Mesenchymal stem cell (in vitro differentiated cells and primary cell): ENCODE data around the gene TVP23A.
"Not testable (repeated sequence)": the region's sequence is repeated elsewhere in the genome, so short reads cannot be mapped to it uniquely, and the experiment has no call there.

ENCODE experiments used
- DNase-seq: peaks from one replicate; pipeline ENCODE4 v3.0.0-alpha.2; 2013
- H2AFZ ChIP-seq: one replicate; pipeline ENCODE4 v1.6.1; 2013; ENCODE audit warnings: low read depth, mild to moderate bottlenecking, control low read depth, inconsistent platforms, low read length, moderate library complexity
- H2AK5ac ChIP-seq: 2 replicates; pipeline ENCODE4 v1.6.1; 2013; ENCODE audit warnings: low read length, moderate library complexity, mild to moderate bottlenecking, inconsistent platforms; ENCODE audit not compliant: severe bottlenecking
- H2BK120ac ChIP-seq: one replicate; pipeline ENCODE4 v1.6.1; 2013; ENCODE audit warnings: low read depth, mild to moderate bottlenecking, inconsistent platforms, low read length, moderate library complexity
- H2BK12ac ChIP-seq, 2 experiments: one replicate each; pipeline ENCODE4 v1.6.1; 2013; ENCODE audit warnings: inconsistent platforms in 2 of 2, low read length in 2 of 2, mild to moderate bottlenecking in 2 of 2, moderate library complexity in 2 of 2, control low read depth in 1 of 2
- H2BK15ac ChIP-seq: one replicate; pipeline ENCODE4 v1.6.1; 2013; ENCODE audit warnings: mild to moderate bottlenecking, low read depth, inconsistent platforms; ENCODE audit not compliant: poor library complexity, severe bottlenecking
- H2BK5ac ChIP-seq: 2 replicates; pipeline ENCODE4 v1.6.1; 2013; ENCODE audit warnings: low read depth, mild to moderate bottlenecking, low read length, control low read depth, inconsistent platforms; ENCODE audit not compliant: poor library complexity, severe bottlenecking
- H3K14ac ChIP-seq, 2 experiments: one replicate each; pipeline ENCODE4 v1.6.1; 2013; ENCODE audit warnings: inconsistent platforms in 2 of 2, low read length in 2 of 2, control low read depth in 1 of 2, mild to moderate bottlenecking in 1 of 2, moderate library complexity in 1 of 2
- H3K18ac ChIP-seq, 2 experiments: one replicate each; pipeline ENCODE4 v1.6.1; 2013; ENCODE audit warnings: inconsistent platforms in 2 of 2, low read length in 2 of 2, control low read depth in 1 of 2, low read depth in 1 of 2, mild to moderate bottlenecking in 1 of 2
- H3K23ac ChIP-seq, 2 experiments: one replicate each; pipeline ENCODE4 v1.6.1; 2013; ENCODE audit warnings: inconsistent platforms in 2 of 2, low read length in 2 of 2, mild to moderate bottlenecking in 2 of 2, moderate library complexity in 2 of 2, control low read depth in 1 of 2
- H3K27ac ChIP-seq: 2 replicates; pipeline ENCODE4 v1.5.1; 2013; ENCODE audit warnings: mild to moderate bottlenecking, moderate library complexity, low read length, control low read depth, inconsistent platforms; ENCODE audit not compliant: poor library complexity, severe bottlenecking
- H3K27me3 ChIP-seq, 2 experiments: 2 replicates each; pipeline versions ENCODE4 v1.6.1 to v1.7.0; 2013; ENCODE audit warnings: low read length in 2 of 2, mild to moderate bottlenecking in 2 of 2, moderate library complexity in 2 of 2, control low read depth in 1 of 2, inconsistent platforms in 1 of 2; ENCODE audit not compliant: control insufficient read depth in 1 of 2, insufficient read depth in 1 of 2
- H3K36me3 ChIP-seq, 2 experiments: 2 replicates each; pipeline versions ENCODE4 v1.6.1 to v1.7.0; 2013; ENCODE audit warnings: low read length in 2 of 2, control low read depth in 1 of 2, inconsistent platforms in 1 of 2, low read depth in 1 of 2, mild to moderate bottlenecking in 1 of 2; ENCODE audit not compliant: insufficient read depth in 2 of 2, control insufficient read depth in 1 of 2
- H3K4ac ChIP-seq, 2 experiments: one replicate each; pipeline ENCODE4 v1.6.1; 2013; ENCODE audit warnings: inconsistent platforms in 2 of 2, low read length in 2 of 2, mild to moderate bottlenecking in 2 of 2, moderate library complexity in 2 of 2, control low read depth in 1 of 2, low read depth in 1 of 2
- H3K4me1 ChIP-seq: 2 replicates; pipeline ENCODE4 v1.6.1; 2013; ENCODE audit warnings: low read depth, low read length, control low read depth; ENCODE audit not compliant: control insufficient read depth, insufficient read depth
- H3K4me2 ChIP-seq: 2 replicates; pipeline ENCODE4 v1.6.1; 2013; ENCODE audit warnings: low read length, mild to moderate bottlenecking, inconsistent platforms; ENCODE audit not compliant: poor library complexity, severe bottlenecking
- H3K4me3 ChIP-seq, 2 experiments: 2 replicates each; pipeline versions ENCODE4 v1.5.1 to v1.7.0; 2013; ENCODE audit warnings: low read length in 2 of 2, mild to moderate bottlenecking in 2 of 2, control low read depth in 1 of 2, low read depth in 1 of 2; ENCODE audit not compliant: insufficient read depth in 1 of 2
- H3K79me1 ChIP-seq: replicated peaks from 2 replicates; pipeline ENCODE4 v1.6.1; 2013; ENCODE audit warnings: mild to moderate bottlenecking, control low read depth, low read length, inconsistent platforms; ENCODE audit not compliant: poor library complexity, severe bottlenecking
- H3K9ac ChIP-seq: 2 replicates; pipeline ENCODE4 v1.7.0; 2013; ENCODE audit warnings: mild to moderate bottlenecking, low read length, moderate library complexity
- H3K9me3 ChIP-seq: 2 replicates; pipeline ENCODE4 v1.7.0; 2013; ENCODE audit warnings: mild to moderate bottlenecking, low read length; ENCODE audit not compliant: control insufficient read depth
- H4K8ac ChIP-seq: one replicate; pipeline ENCODE4 v1.6.1; 2013; ENCODE audit warnings: inconsistent platforms, mild to moderate bottlenecking, low read length, moderate library complexity
- H4K91ac ChIP-seq: one replicate; pipeline ENCODE4 v1.6.1; 2013; ENCODE audit warnings: mild to moderate bottlenecking, low read length, inconsistent platforms
- WGBS: methylation state at CpG from one replicate; pipeline ENCODE4 v1.1.7; 2013; ENCODE audit warnings: mixed read lengths; 5-methylcytosine and 5-hydroxymethylcytosine counted together

The TVP23A gene

GRCh38 chr16:10777356-10777755 is 41.2 kb downstream of the TVP23A start:
- Histone ChIP-seq H2BK5ac (no peak overlapping the region), H3K23ac (no peak overlapping the region), H3K9me3 (no peaks in the 10 kb centered on the region), H2AFZ (no peak overlapping the region), H4K8ac (no peak overlapping the region), H3K18ac (no peak overlapping the region), H3K4me3 (no peak overlapping the region), H3K79me1 (no peaks in the 10 kb centered on the region), H3K4me2 (no peak overlapping the region), H2AK5ac (no peak overlapping the region), H2BK15ac (no peak overlapping the region), H3K27ac (no peak overlapping the region), H3K27me3 (peaks cover 0 to 4% of the 10 kb centered on the region in 2 experiments), H4K91ac (no peak overlapping the region), H3K36me3 (no peaks in the 10 kb centered on the region), H3K4ac (no peak overlapping the region), H2BK12ac (no peak overlapping the region), H3K9ac (no peak overlapping the region), H3K4me1 (no peaks in the 10 kb centered on the region), H2BK120ac (no peak overlapping the region), H3K14ac (no peak overlapping the region)
- DNase-seq, result no peak
- 90% methylated on average over 12 of the region's 12 CpGs for whole genome bisulfite sequencing

- not testable (repeated sequence) for H3K4ac ChIP-seq, H3K27ac ChIP-seq, H3K4me2 ChIP-seq, H2BK5ac ChIP-seq, H3K4me1 ChIP-seq, H3K27me3 ChIP-seq, H2AK5ac ChIP-seq, H3K36me3 ChIP-seq, H3K23ac ChIP-seq, H3K18ac ChIP-seq, H4K91ac ChIP-seq, H3K4me3 ChIP-seq, H3K79me1 ChIP-seq, H3K14ac ChIP-seq, H3K9me3 ChIP-seq, H2AFZ ChIP-seq, H3K9ac ChIP-seq, H2BK15ac ChIP-seq, H4K8ac ChIP-seq, H2BK12ac ChIP-seq, DNase-seq, H2BK120ac ChIP-seq
- 69% methylated on average over 6 of the region's 6 CpGs for WGBS
Observed at GRCh38 chr16:10776923-10777322, 41.7 kb downstream of the TVP23A start.

GRCh38 chr16:10776280-10776679 is 42.3 kb downstream of the TVP23A start:
- DNase-seq, result no peak
- no peak overlapping the region for H3K18ac ChIP-seq
- no peaks in the 10 kb centered on the region for H3K4me1 ChIP-seq
- no peak overlapping the region for H4K91ac ChIP-seq
- H2BK5ac ChIP-seq, result no peak overlapping the region
- no peak overlapping the region for H3K23ac ChIP-seq
- WGBS, result 88% methylated on average over 3 of the region's 4 CpGs
- no peaks in the 10 kb centered on the region for H3K36me3 ChIP-seq
- no peak overlapping the region for H3K27ac ChIP-seq
- no peak overlapping the region for H3K9ac ChIP-seq
- H3K14ac ChIP-seq, result no peak overlapping the region
- no peak overlapping the region for H2AK5ac ChIP-seq
- H3K4ac ChIP-seq, result no peak overlapping the region
- no peak overlapping the region for H4K8ac ChIP-seq
- H3K4me3 ChIP-seq, result no peak overlapping the region
- no peak overlapping the region for H3K4me2 ChIP-seq
- no peak overlapping the region for H2BK120ac ChIP-seq
- no peaks in the 10 kb centered on the region for H3K27me3 ChIP-seq
- H3K9me3 ChIP-seq, result no peaks in the 10 kb centered on the region
- no peak overlapping the region for H2AFZ ChIP-seq
- no peak overlapping the region for H2BK15ac ChIP-seq
- no peaks in the 10 kb centered on the region for H3K79me1 ChIP-seq
- no peak overlapping the region for H2BK12ac ChIP-seq

- Histone ChIP-seq H3K27me3 (no peaks in the 10 kb centered on the region), H4K8ac (no peak overlapping the region), H3K18ac (no peak overlapping the region), H2AFZ (no peak overlapping the region), H3K23ac (no peak overlapping the region), H3K4me2 (no peak overlapping the region), H3K4me1 (no peaks in the 10 kb centered on the region), H3K4ac (no peak overlapping the region), H3K4me3 (no peak overlapping the region), H2BK5ac (no peak overlapping the region), H3K14ac (no peak overlapping the region), H2BK12ac (no peak overlapping the region), H3K27ac (no peak overlapping the region), H3K79me1 (no peaks in the 10 kb centered on the region), H3K9ac (no peak overlapping the region), H3K36me3 (peaks cover 17 to 20% of the 10 kb centered on the region in 2 experiments), H2BK120ac (no peak overlapping the region), H2BK15ac (no peak overlapping the region), H4K91ac (no peak overlapping the region), H3K9me3 (no peaks in the 10 kb centered on the region), H2AK5ac (no peak overlapping the region)
- WGBS, result 92% methylated on average over 1 of the region's 1 CpG
- DNase-seq, result no peak
Observed at GRCh38 chr16:10770907-10771306, 47.7 kb downstream of the TVP23A start.
